IMR-90 (cell line): ENCODE data around the gene CAMKMT. TPM values are rescaled to one million over a fixed set of nuclear protein-coding genes. Genes with fewer than 3 reads are reported as not detected.

ENCODE experiments used
- ATAC-seq: fragments of 200-7000 bp; cut with Tn5 transposase; 2 replicates; pipeline ENCODE4 v1.9.1; 2020; ENCODE audit warnings: low read depth, mild to moderate bottlenecking, moderate library complexity
- BruUV-seq: library from RNA; stranded (reverse); fragments of 400-500 nt; replicated peaks from 2 replicates; lab custom pipeline; 2021; lab: Mats Ljungman, UMichigan
- CTCF ChIA-PET: fragments of 300-600 bp; formaldehyde crosslinking; extraction: SDS; loops from one replicate; lab custom pipeline; 2021; ENCODE audit warnings: antibody characterized with exemption; lab: Yijun Ruan, JAX
- POLR2A ChIA-PET: fragments of 300-600 bp; sonication (Branson Sonifier 250); formaldehyde crosslinking; loops from one replicate; lab custom pipeline; 2022; ENCODE audit warnings: antibody characterized with exemption; ENCODE audit not compliant: unreplicated experiment; lab: Charles Lee
- DNase-seq: peaks from one replicate; pipeline ENCODE4 v3.0.0; 2013
- H2AFZ ChIP-seq: replicated peaks from 2 replicates; pipeline ENCODE3; 2013; ENCODE audit warnings: low read length, mild to moderate bottlenecking; ENCODE audit not compliant: poor library complexity
- H2AK5ac ChIP-seq: 2 replicates; pipeline ENCODE4 v1.6.1; 2013; ENCODE audit warnings: low read depth, low read length, inconsistent platforms
- H2AK9ac ChIP-seq: replicated peaks from 2 replicates; pipeline ENCODE3; 2013; ENCODE audit warnings: mild to moderate bottlenecking, low read depth, low read length, moderate library complexity; ENCODE audit not compliant: poor library complexity
- H2BK120ac ChIP-seq: 2 replicates; pipeline ENCODE4 v1.6.1; 2013; ENCODE audit warnings: low read depth, low read length, inconsistent platforms
- H2BK15ac ChIP-seq: 3 replicates; pipeline ENCODE4 v1.6.1; 2013; ENCODE audit warnings: low read depth, low read length, inconsistent platforms
- H2BK20ac ChIP-seq: 2 replicates; pipeline ENCODE4 v1.6.1; 2013; ENCODE audit warnings: low read depth, mild to moderate bottlenecking, inconsistent platforms, low read length, moderate library complexity
- H2BK5ac ChIP-seq: 2 replicates; pipeline ENCODE4 v1.6.1; 2013; ENCODE audit warnings: mild to moderate bottlenecking, low read depth, low read length, inconsistent platforms; ENCODE audit not compliant: poor library complexity, severe bottlenecking
- H3K14ac ChIP-seq: replicated peaks from 2 replicates; pipeline ENCODE4 v1.6.1; 2013; ENCODE audit warnings: low read depth, low read length, inconsistent platforms
- H3K18ac ChIP-seq: 2 replicates; pipeline ENCODE4 v1.6.1; 2013; ENCODE audit warnings: low read depth, low read length, control low read depth
- H3K23ac ChIP-seq: 2 replicates; pipeline ENCODE4 v1.6.1; 2013; ENCODE audit warnings: low read depth, low read length, inconsistent platforms
- H3K27ac ChIP-seq: 2 replicates; pipeline ENCODE4 v1.5.1; 2013; ENCODE audit warnings: mild to moderate bottlenecking, control low read depth, low read length; ENCODE audit not compliant: insufficient read depth
- H3K27me3 ChIP-seq: 2 replicates; pipeline ENCODE4 v1.6.1; 2013; ENCODE audit warnings: low read length; ENCODE audit not compliant: control insufficient read depth, insufficient read depth
- H3K36me3 ChIP-seq: 2 replicates; pipeline ENCODE4 v1.6.1; 2013; ENCODE audit warnings: low read length, mixed read lengths; ENCODE audit not compliant: control insufficient read depth, insufficient read depth
- H3K4ac ChIP-seq: 2 replicates; pipeline ENCODE4 v1.6.1; 2013; ENCODE audit warnings: low read depth, low read length, inconsistent platforms
- H3K4me1 ChIP-seq: 2 replicates; pipeline ENCODE4 v1.6.1; 2013; ENCODE audit warnings: low read length, mixed read lengths; ENCODE audit not compliant: control insufficient read depth, insufficient read depth
- H3K4me2 ChIP-seq: 2 replicates; pipeline ENCODE4 v1.6.1; 2013; ENCODE audit warnings: low read depth, mild to moderate bottlenecking, control low read depth, low read length, moderate library complexity
- H3K4me3 ChIP-seq: 2 replicates; pipeline ENCODE4 v1.5.1; 2013; ENCODE audit warnings: low read depth, mild to moderate bottlenecking, control low read depth, low read length, moderate library complexity; ENCODE audit not compliant: insufficient read depth
- H3K56ac ChIP-seq: 2 replicates; pipeline ENCODE4 v1.6.1; 2013; ENCODE audit warnings: low read length, inconsistent platforms; ENCODE audit not compliant: insufficient read depth; ENCODE audit errors: extremely low read depth
- H3K79me1 ChIP-seq, 2 experiments: 2 replicates each; pipeline ENCODE4 v1.6.1; 2013; ENCODE audit warnings: low read length in 2 of 2, inconsistent platforms in 1 of 2, low read depth in 1 of 2
- H3K9ac ChIP-seq: 2 replicates; pipeline ENCODE4 v1.6.1; 2013; ENCODE audit warnings: low read depth, low read length, control low read depth
- H3K9me1 ChIP-seq: 2 replicates; pipeline ENCODE4 v1.6.1; 2013; ENCODE audit warnings: low read length, inconsistent platforms; ENCODE audit not compliant: insufficient read depth
- H3K9me3 ChIP-seq: 2 replicates; pipeline ENCODE4 v1.6.1; 2013; ENCODE audit warnings: low read length; ENCODE audit not compliant: control insufficient read depth, insufficient read depth
- H4K20me1 ChIP-seq: 2 replicates; pipeline ENCODE4 v1.6.1; 2013; ENCODE audit warnings: low read length, inconsistent platforms; ENCODE audit not compliant: insufficient read depth
- H4K5ac ChIP-seq: 2 replicates; pipeline ENCODE4 v1.6.1; 2013; ENCODE audit warnings: mild to moderate bottlenecking, low read depth, low read length, control low read depth
- H4K8ac ChIP-seq, 2 experiments: 2 replicates each; pipeline ENCODE4 v1.6.1; 2013; ENCODE audit warnings: low read depth in 2 of 2, low read length in 2 of 2, control low read depth in 1 of 2, inconsistent platforms in 1 of 2
- H4K91ac ChIP-seq: 2 replicates; pipeline ENCODE4 v1.6.1; 2013; ENCODE audit warnings: low read depth, low read length, inconsistent platforms; ENCODE audit not compliant: insufficient read depth
- BHLHE40 ChIP-seq: fragments of 150-350 bp; IDR thresholded peaks from 2 replicates; pipeline ENCODE4 v1.6.1; 2016; ENCODE audit warnings: mild to moderate bottlenecking, low read depth, low read length
- CEBPB ChIP-seq: IDR thresholded peaks from 2 replicates; pipeline ENCODE4 v1.6.1; 2012; ENCODE audit warnings: low read depth, low read length, improper control_type of control experiment
- CHD1 ChIP-seq: IDR thresholded peaks from 2 replicates; pipeline ENCODE4 v1.6.1; 2012; ENCODE audit warnings: low read depth, low read length, improper control_type of control experiment
- FOS ChIP-seq: fragments of 150-350 bp; IDR thresholded peaks from 2 replicates; pipeline ENCODE4 v1.6.1; 2016; ENCODE audit warnings: low read depth, low read length
- MAFK ChIP-seq: IDR thresholded peaks from 2 replicates; pipeline ENCODE4 v1.6.1; 2012; ENCODE audit warnings: low read depth, low read length, improper control_type of control experiment
- MAZ ChIP-seq: IDR thresholded peaks from 2 replicates; pipeline ENCODE4 v1.6.1; 2012; ENCODE audit warnings: low read depth, mild to moderate bottlenecking, low read length, improper control_type of control experiment, moderate library complexity, borderline replicate concordance
- MXI1 ChIP-seq: IDR thresholded peaks from 2 replicates; pipeline ENCODE4 v1.6.1; 2012; ENCODE audit warnings: low read depth, mild to moderate bottlenecking, low read length, moderate library complexity, borderline replicate concordance
- NFE2L2 ChIP-seq: fragments of 150-350 bp; IDR thresholded peaks from 2 replicates; pipeline ENCODE4 v1.6.1; 2016; ENCODE audit warnings: low read depth, mild to moderate bottlenecking, low read length
- POLR2A ChIP-seq: IDR thresholded peaks from 2 replicates; pipeline ENCODE4 v1.6.1; 2012; ENCODE audit warnings: mild to moderate bottlenecking, low read depth, low read length
- RAD21 ChIP-seq: IDR thresholded peaks from 2 replicates; pipeline ENCODE4 v1.6.1; 2012; ENCODE audit warnings: low read length, improper control_type of control experiment
- RCOR1 ChIP-seq: IDR thresholded peaks from 2 replicates; pipeline ENCODE4 v1.6.1; 2012; ENCODE audit warnings: mild to moderate bottlenecking, low read length, improper control_type of control experiment; ENCODE audit not compliant: insufficient replicate concordance
- RFX5 ChIP-seq: IDR thresholded peaks from 2 replicates; pipeline ENCODE4 v1.8.0; 2012; ENCODE audit warnings: low read depth, mild to moderate bottlenecking, low read length, moderate library complexity
- SMC3 ChIP-seq: fragments of 150-350 bp; IDR thresholded peaks from 2 replicates; pipeline ENCODE4 v1.6.1; 2016; ENCODE audit warnings: low read depth, mild to moderate bottlenecking, antibody characterized with exemption, low read length, moderate library complexity
- WGBS, 2 experiments: methylation state at CpG; one replicate each; pipeline versions ENCODE4 v1.1.5 to v1.1.7; 2013; ENCODE audit warnings: missing lambda C conversion rate in 2 of 2; ENCODE audit not compliant: insufficient read length in 1 of 2; ENCODE audit errors: extremely low coverage in 2 of 2; 5-methylcytosine and 5-hydroxymethylcytosine counted together
- dilution Hi-C: fragments of 300-500 bp; cut with HindIII; formaldehyde crosslinking; loops from one replicate; pipeline ENCODE4 v1.14.3; 2018; ENCODE audit warnings: low sequenced_read_pairs; ENCODE audit not compliant: unreplicated experiment
- in situ Hi-C: fragments of 300-500 bp; cut with MboI; formaldehyde crosslinking; loops from 3 replicates; pipeline ENCODE4 v1.14.3; 2019; ENCODE audit warnings: low sequenced_read_pairs, inconsistent platforms, mixed read lengths
- intact Hi-C: fragments of 100-400 bp; cut with micrococcal nuclease; formaldehyde crosslinking; loops from 2 replicates; pipeline ENCODE4 v1.10.0; 2022
- polyA plus RNA-seq, 3 experiments: library from polyadenylated mRNA; depleted of rRNA; stranded (reverse); fragments of >200 nt; gene quantifications; 2 replicates each; pipeline ENCODE4 v1.2.3, GENCODE V29; 2012; ENCODE audit warnings: low replicate concordance in 1 of 3
- total RNA-seq: library from RNA; depleted of rRNA; stranded (reverse); fragments of >200 nt; gene quantifications from 2 replicates; pipeline ENCODE4 v1.2.3, GENCODE V29; 2012
- TF ChIP-seq, protein P1 (sequence below): fragments of 150-350 bp; IDR thresholded peaks from 2 replicates; pipeline ENCODE4 v1.6.1; 2016; ENCODE audit warnings: low read depth, mild to moderate bottlenecking, low read length, moderate library complexity, borderline replicate concordance
- TF ChIP-seq, protein P2 (sequence below): conservative IDR thresholded peaks from 2 replicates; pipeline ENCODE4 v1.5.1; 2012; ENCODE audit warnings: mild to moderate bottlenecking, low read depth, low read length, improper control_type of control experiment
- TF ChIP-seq, protein P3 (sequence below): fragments of 150-350 bp; IDR thresholded peaks from 2 replicates; pipeline ENCODE4 v1.6.1; 2017; ENCODE audit warnings: mild to moderate bottlenecking, antibody characterized with exemption, low read length, low read depth

Gene CAMKMT
- total and polyA plus RNA-seq, 2 of the 4 experiments (the other 2 are of a cell fraction) = 4.4 to 6.8 TPM

DNA sequence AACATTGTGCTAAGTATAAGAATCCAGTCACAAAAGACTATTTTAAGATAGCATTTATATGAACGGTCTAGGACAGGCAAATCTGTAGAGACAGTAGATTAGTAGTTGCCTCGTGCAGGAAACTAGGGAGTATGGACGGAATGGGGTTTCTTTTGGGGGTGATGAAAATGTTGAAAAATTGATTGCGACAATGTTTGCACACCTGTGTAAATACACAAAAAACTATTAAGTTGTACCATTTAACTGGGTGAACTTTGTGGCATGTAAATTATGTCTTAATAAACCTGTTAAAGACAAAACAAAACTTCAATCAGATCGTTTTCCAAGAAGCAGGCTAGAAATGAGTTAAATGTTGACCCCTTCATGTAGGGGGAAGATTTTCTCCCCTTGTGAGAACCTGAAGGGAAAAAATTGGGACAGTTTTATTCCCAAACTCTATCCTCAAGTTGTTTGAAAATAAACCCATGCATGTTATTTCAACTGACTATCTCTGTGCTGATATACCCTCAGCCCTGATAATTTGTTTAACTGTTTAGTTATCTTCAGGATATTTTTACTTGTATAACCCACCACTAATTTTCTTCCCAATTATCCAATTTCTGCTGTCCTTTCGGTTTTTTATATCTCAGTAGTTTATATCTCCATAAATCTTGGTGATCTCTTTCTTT lies 87.2 kb downstream of the CAMKMT start:
- Histone ChIP-seq H2BK20ac (no peak overlapping the region), H3K4me2 (no peak overlapping the region), H3K27ac (no peak overlapping the region), H2AFZ (no peak overlapping the region), H4K8ac (no peak overlapping the region), H2BK15ac (no peak overlapping the region), H4K91ac (no peak overlapping the region), H3K56ac (no peak overlapping the region), H3K27me3 (no peaks in the 10 kb centered on the region), H3K4me1 (no peaks in the 10 kb centered on the region), H2AK9ac (no peak overlapping the region), H3K14ac (no peak overlapping the region), H2BK5ac (no peak overlapping the region), H2BK120ac (no peak overlapping the region), H3K9me3 (no peaks in the 10 kb centered on the region), H3K9me1 (no peaks in the 10 kb centered on the region), H3K4ac (no peak overlapping the region), H3K36me3 (no peaks in the 10 kb centered on the region), H4K5ac (no peak overlapping the region), H2AK5ac (no peak overlapping the region), H3K18ac (no peak overlapping the region), H3K23ac (no peak overlapping the region), H4K20me1 (no peaks in the 10 kb centered on the region), H3K4me3 (no peak overlapping the region), H3K79me1 (no peaks in the 10 kb centered on the region), H3K9ac (no peak overlapping the region)
- WGBS, 2 experiments = no CpG with 5 or more reads among the region's 6 CpGs
- in situ Hi-C loops = no loop called here
- TF ChIP-seq, protein P1, sequence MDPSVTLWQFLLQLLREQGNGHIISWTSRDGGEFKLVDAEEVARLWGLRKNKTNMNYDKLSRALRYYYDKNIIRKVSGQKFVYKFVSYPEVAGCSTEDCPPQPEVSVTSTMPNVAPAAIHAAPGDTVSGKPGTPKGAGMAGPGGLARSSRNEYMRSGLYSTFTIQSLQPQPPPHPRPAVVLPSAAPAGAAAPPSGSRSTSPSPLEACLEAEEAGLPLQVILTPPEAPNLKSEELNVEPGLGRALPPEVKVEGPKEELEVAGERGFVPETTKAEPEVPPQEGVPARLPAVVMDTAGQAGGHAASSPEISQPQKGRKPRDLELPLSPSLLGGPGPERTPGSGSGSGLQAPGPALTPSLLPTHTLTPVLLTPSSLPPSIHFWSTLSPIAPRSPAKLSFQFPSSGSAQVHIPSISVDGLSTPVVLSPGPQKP = no peak
- TF ChIP-seq, protein P2, sequence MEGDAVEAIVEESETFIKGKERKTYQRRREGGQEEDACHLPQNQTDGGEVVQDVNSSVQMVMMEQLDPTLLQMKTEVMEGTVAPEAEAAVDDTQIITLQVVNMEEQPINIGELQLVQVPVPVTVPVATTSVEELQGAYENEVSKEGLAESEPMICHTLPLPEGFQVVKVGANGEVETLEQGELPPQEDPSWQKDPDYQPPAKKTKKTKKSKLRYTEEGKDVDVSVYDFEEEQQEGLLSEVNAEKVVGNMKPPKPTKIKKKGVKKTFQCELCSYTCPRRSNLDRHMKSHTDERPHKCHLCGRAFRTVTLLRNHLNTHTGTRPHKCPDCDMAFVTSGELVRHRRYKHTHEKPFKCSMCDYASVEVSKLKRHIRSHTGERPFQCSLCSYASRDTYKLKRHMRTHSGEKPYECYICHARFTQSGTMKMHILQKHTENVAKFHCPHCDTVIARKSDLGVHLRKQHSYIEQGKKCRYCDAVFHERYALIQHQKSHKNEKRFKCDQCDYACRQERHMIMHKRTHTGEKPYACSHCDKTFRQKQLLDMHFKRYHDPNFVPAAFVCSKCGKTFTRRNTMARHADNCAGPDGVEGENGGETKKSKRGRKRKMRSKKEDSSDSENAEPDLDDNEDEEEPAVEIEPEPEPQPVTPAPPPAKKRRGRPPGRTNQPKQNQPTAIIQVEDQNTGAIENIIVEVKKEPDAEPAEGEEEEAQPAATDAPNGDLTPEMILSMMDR = no peak
- TF ChIP-seq CEBPB (no peak), NFE2L2 (no peak), POLR2A (no peak), MAZ (no peak), SMC3 (no peak), RCOR1 (no peak), RAD21 (no peak), FOS (no peak), RFX5 (no peak), BHLHE40 (no peak), MAFK (no peak), CHD1 (no peak), MXI1 (no peak)
- TF ChIP-seq, protein P3, sequence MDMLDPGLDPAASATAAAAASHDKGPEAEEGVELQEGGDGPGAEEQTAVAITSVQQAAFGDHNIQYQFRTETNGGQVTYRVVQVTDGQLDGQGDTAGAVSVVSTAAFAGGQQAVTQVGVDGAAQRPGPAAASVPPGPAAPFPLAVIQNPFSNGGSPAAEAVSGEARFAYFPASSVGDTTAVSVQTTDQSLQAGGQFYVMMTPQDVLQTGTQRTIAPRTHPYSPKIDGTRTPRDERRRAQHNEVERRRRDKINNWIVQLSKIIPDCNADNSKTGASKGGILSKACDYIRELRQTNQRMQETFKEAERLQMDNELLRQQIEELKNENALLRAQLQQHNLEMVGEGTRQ = no peak
- BruUV-seq = no TSS peak
- ATAC-seq (no peak), DNase-seq (no peak)
- dilution Hi-C loops = no loop called here
- ChIA-PET CTCF (no interaction called here), POLR2A (no interaction called here)
- intact Hi-C loops = no loop called here
